IMR-90 (cell line): ENCODE measurements around the gene DPH3. TPM values are rescaled to one million over a fixed set of nuclear protein-coding genes. Genes with fewer than 3 reads are reported as not detected.

Experiments used
- ATAC-seq: fragments of 200-7000 bp; cut with Tn5 transposase; 2 replicates; pipeline ENCODE4 v1.9.1; 2020; ENCODE audit warnings: low read depth, mild to moderate bottlenecking, moderate library complexity
- BruUV-seq: library from RNA; stranded (reverse); fragments of 400-500 nt; replicated peaks from 2 replicates; lab custom pipeline; 2021; lab: Mats Ljungman, UMichigan
- CTCF ChIA-PET: fragments of 300-600 bp; formaldehyde crosslinking; extraction: SDS; loops from one replicate; lab custom pipeline; 2021; ENCODE audit warnings: antibody characterized with exemption; lab: Yijun Ruan, JAX
- POLR2A ChIA-PET: fragments of 300-600 bp; sonication (Branson Sonifier 250); formaldehyde crosslinking; loops from one replicate; lab custom pipeline; 2022; ENCODE audit warnings: antibody characterized with exemption; ENCODE audit not compliant: unreplicated experiment; lab: Charles Lee
- DNase-seq: peaks from one replicate; pipeline ENCODE4 v3.0.0; 2013
- H2AFZ ChIP-seq: replicated peaks from 2 replicates; pipeline ENCODE3; 2013; ENCODE audit warnings: low read length, mild to moderate bottlenecking; ENCODE audit not compliant: poor library complexity
- H2AK5ac ChIP-seq: 2 replicates; pipeline ENCODE4 v1.6.1; 2013; ENCODE audit warnings: low read depth, low read length, inconsistent platforms
- H2AK9ac ChIP-seq: replicated peaks from 2 replicates; pipeline ENCODE3; 2013; ENCODE audit warnings: mild to moderate bottlenecking, low read depth, low read length, moderate library complexity; ENCODE audit not compliant: poor library complexity
- H2BK120ac ChIP-seq: 2 replicates; pipeline ENCODE4 v1.6.1; 2013; ENCODE audit warnings: low read depth, low read length, inconsistent platforms
- H2BK15ac ChIP-seq: 3 replicates; pipeline ENCODE4 v1.6.1; 2013; ENCODE audit warnings: low read depth, low read length, inconsistent platforms
- H2BK20ac ChIP-seq: 2 replicates; pipeline ENCODE4 v1.6.1; 2013; ENCODE audit warnings: low read depth, mild to moderate bottlenecking, inconsistent platforms, low read length, moderate library complexity
- H2BK5ac ChIP-seq: 2 replicates; pipeline ENCODE4 v1.6.1; 2013; ENCODE audit warnings: mild to moderate bottlenecking, low read depth, low read length, inconsistent platforms; ENCODE audit not compliant: poor library complexity, severe bottlenecking
- H3K14ac ChIP-seq: replicated peaks from 2 replicates; pipeline ENCODE4 v1.6.1; 2013; ENCODE audit warnings: low read depth, low read length, inconsistent platforms
- H3K18ac ChIP-seq: 2 replicates; pipeline ENCODE4 v1.6.1; 2013; ENCODE audit warnings: low read depth, low read length, control low read depth
- H3K23ac ChIP-seq: 2 replicates; pipeline ENCODE4 v1.6.1; 2013; ENCODE audit warnings: low read depth, low read length, inconsistent platforms
- H3K27ac ChIP-seq: 2 replicates; pipeline ENCODE4 v1.5.1; 2013; ENCODE audit warnings: mild to moderate bottlenecking, control low read depth, low read length; ENCODE audit not compliant: insufficient read depth
- H3K27me3 ChIP-seq: 2 replicates; pipeline ENCODE4 v1.6.1; 2013; ENCODE audit warnings: low read length; ENCODE audit not compliant: control insufficient read depth, insufficient read depth
- H3K36me3 ChIP-seq: 2 replicates; pipeline ENCODE4 v1.6.1; 2013; ENCODE audit warnings: low read length, mixed read lengths; ENCODE audit not compliant: control insufficient read depth, insufficient read depth
- H3K4ac ChIP-seq: 2 replicates; pipeline ENCODE4 v1.6.1; 2013; ENCODE audit warnings: low read depth, low read length, inconsistent platforms
- H3K4me1 ChIP-seq: 2 replicates; pipeline ENCODE4 v1.6.1; 2013; ENCODE audit warnings: low read length, mixed read lengths; ENCODE audit not compliant: control insufficient read depth, insufficient read depth
- H3K4me2 ChIP-seq: 2 replicates; pipeline ENCODE4 v1.6.1; 2013; ENCODE audit warnings: low read depth, mild to moderate bottlenecking, control low read depth, low read length, moderate library complexity
- H3K4me3 ChIP-seq: 2 replicates; pipeline ENCODE4 v1.5.1; 2013; ENCODE audit warnings: low read depth, mild to moderate bottlenecking, control low read depth, low read length, moderate library complexity; ENCODE audit not compliant: insufficient read depth
- H3K56ac ChIP-seq: 2 replicates; pipeline ENCODE4 v1.6.1; 2013; ENCODE audit warnings: low read length, inconsistent platforms; ENCODE audit not compliant: insufficient read depth; ENCODE audit errors: extremely low read depth
- H3K79me1 ChIP-seq, 2 experiments: 2 replicates each; pipeline ENCODE4 v1.6.1; 2013; ENCODE audit warnings: low read length in 2 of 2, inconsistent platforms in 1 of 2, low read depth in 1 of 2
- H3K9ac ChIP-seq: 2 replicates; pipeline ENCODE4 v1.6.1; 2013; ENCODE audit warnings: low read depth, low read length, control low read depth
- H3K9me1 ChIP-seq: 2 replicates; pipeline ENCODE4 v1.6.1; 2013; ENCODE audit warnings: low read length, inconsistent platforms; ENCODE audit not compliant: insufficient read depth
- H3K9me3 ChIP-seq: 2 replicates; pipeline ENCODE4 v1.6.1; 2013; ENCODE audit warnings: low read length; ENCODE audit not compliant: control insufficient read depth, insufficient read depth
- H4K20me1 ChIP-seq: 2 replicates; pipeline ENCODE4 v1.6.1; 2013; ENCODE audit warnings: low read length, inconsistent platforms; ENCODE audit not compliant: insufficient read depth
- H4K5ac ChIP-seq: 2 replicates; pipeline ENCODE4 v1.6.1; 2013; ENCODE audit warnings: mild to moderate bottlenecking, low read depth, low read length, control low read depth
- H4K8ac ChIP-seq, 2 experiments: 2 replicates each; pipeline ENCODE4 v1.6.1; 2013; ENCODE audit warnings: low read depth in 2 of 2, low read length in 2 of 2, control low read depth in 1 of 2, inconsistent platforms in 1 of 2
- H4K91ac ChIP-seq: 2 replicates; pipeline ENCODE4 v1.6.1; 2013; ENCODE audit warnings: low read depth, low read length, inconsistent platforms; ENCODE audit not compliant: insufficient read depth
- CEBPB ChIP-seq: IDR thresholded peaks from 2 replicates; pipeline ENCODE4 v1.6.1; 2012; ENCODE audit warnings: low read depth, low read length, improper control_type of control experiment
- CHD1 ChIP-seq: IDR thresholded peaks from 2 replicates; pipeline ENCODE4 v1.6.1; 2012; ENCODE audit warnings: low read depth, low read length, improper control_type of control experiment
- MAZ ChIP-seq: IDR thresholded peaks from 2 replicates; pipeline ENCODE4 v1.6.1; 2012; ENCODE audit warnings: low read depth, mild to moderate bottlenecking, low read length, improper control_type of control experiment, moderate library complexity, borderline replicate concordance
- RAD21 ChIP-seq: IDR thresholded peaks from 2 replicates; pipeline ENCODE4 v1.6.1; 2012; ENCODE audit warnings: low read length, improper control_type of control experiment
- RFX5 ChIP-seq: IDR thresholded peaks from 2 replicates; pipeline ENCODE4 v1.8.0; 2012; ENCODE audit warnings: low read depth, mild to moderate bottlenecking, low read length, moderate library complexity
- SMC3 ChIP-seq: fragments of 150-350 bp; IDR thresholded peaks from 2 replicates; pipeline ENCODE4 v1.6.1; 2016; ENCODE audit warnings: low read depth, mild to moderate bottlenecking, antibody characterized with exemption, low read length, moderate library complexity
- WGBS, 2 experiments: methylation state at CpG; one replicate each; pipeline versions ENCODE4 v1.1.5 to v1.1.7; 2013; ENCODE audit warnings: missing lambda C conversion rate in 2 of 2; ENCODE audit not compliant: insufficient read length in 1 of 2; ENCODE audit errors: extremely low coverage in 2 of 2; 5-methylcytosine and 5-hydroxymethylcytosine counted together
- dilution Hi-C: fragments of 300-500 bp; cut with HindIII; formaldehyde crosslinking; loops from one replicate; pipeline ENCODE4 v1.14.3; 2018; ENCODE audit warnings: low sequenced_read_pairs; ENCODE audit not compliant: unreplicated experiment
- in situ Hi-C: fragments of 300-500 bp; cut with MboI; formaldehyde crosslinking; loops from 3 replicates; pipeline ENCODE4 v1.14.3; 2019; ENCODE audit warnings: low sequenced_read_pairs, inconsistent platforms, mixed read lengths
- intact Hi-C: fragments of 100-400 bp; cut with micrococcal nuclease; formaldehyde crosslinking; loops from 2 replicates; pipeline ENCODE4 v1.10.0; 2022
- polyA plus RNA-seq, 3 experiments: library from polyadenylated mRNA; depleted of rRNA; stranded (reverse); fragments of >200 nt; gene quantifications; 2 replicates each; pipeline ENCODE4 v1.2.3, GENCODE V29; 2012; ENCODE audit warnings: low replicate concordance in 1 of 3
- total RNA-seq: library from RNA; depleted of rRNA; stranded (reverse); fragments of >200 nt; gene quantifications from 2 replicates; pipeline ENCODE4 v1.2.3, GENCODE V29; 2012

DPH3 gene
- total and polyA plus RNA-seq, 2 of the 4 experiments (the other 2 are of a cell fraction) = 12.9 to 32.1 TPM

DNA sequence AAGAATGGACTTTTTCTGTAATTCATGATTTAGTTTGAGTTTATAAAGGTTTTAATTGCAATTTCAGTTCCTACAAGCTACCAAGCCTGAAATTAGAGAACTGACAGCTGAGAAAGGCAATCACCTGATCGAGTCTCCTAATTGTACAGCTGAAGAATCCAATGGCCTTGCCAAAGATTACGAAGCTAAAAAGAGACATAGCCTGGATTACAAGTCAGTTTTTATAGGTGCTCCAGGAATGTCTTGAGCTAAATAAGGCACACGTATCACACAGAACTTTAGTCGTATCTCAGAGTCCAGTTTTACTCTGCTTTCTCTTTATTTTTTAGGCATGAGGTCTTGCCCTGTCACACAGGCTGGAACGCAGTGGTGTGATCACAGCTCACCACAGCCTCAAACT lies 6.6 kb downstream of the DPH3 start:
- Histone ChIP-seq H2BK15ac (no peak overlapping the region), H4K20me1 (no peaks in the 10 kb centered on the region), H3K36me3 (peaks cover 5% of the 10 kb centered on the region), H3K18ac (no peak overlapping the region), H3K9me3 (no peaks in the 10 kb centered on the region), H3K4me3 (no peak overlapping the region), H3K4me1 (no peaks in the 10 kb centered on the region), H2AK9ac (no peak overlapping the region), H3K27ac (no peak overlapping the region), H3K27me3 (no peaks in the 10 kb centered on the region), H3K56ac (no peak overlapping the region), H2BK120ac (no peak overlapping the region), H2AK5ac (no peak overlapping the region), H3K14ac (no peak overlapping the region), H3K9me1 (peaks cover 3% of the 10 kb centered on the region; the same call in 1 of the 2 replicates), H4K5ac (no peak overlapping the region), H4K91ac (no peak overlapping the region), H3K4ac (no peak overlapping the region), H3K9ac (no peak overlapping the region), H2AFZ (no peak overlapping the region), H3K79me1 (peaks cover 30% of the 10 kb centered on the region in 2 experiments), H2BK20ac (no peak overlapping the region), H3K23ac (no peak overlapping the region), H3K4me2 (no peak overlapping the region), H2BK5ac (no peak overlapping the region), H4K8ac (no peak overlapping the region)
- ATAC-seq = no peak
- ChIA-PET CTCF (no interaction called here), POLR2A (no interaction called here)
- BruUV-seq = no TSS peak
- in situ Hi-C loops (no loop called here), intact Hi-C loops (no loop called here), dilution Hi-C loops (no loop called here)
- WGBS, 2 experiments = 100% methylated on average over 4 of the region's 5 CpGs; no CpG with 5 or more reads in 1 of the 2 experiments
- DNase-seq = no peak
- TF ChIP-seq SMC3 (no peak), RAD21 (no peak), RFX5 (no peak), CHD1 (no peak), MAZ (no peak), CEBPB (no peak)
